Nucleus accumbens (tissue), 56 donors: ENCODE measurements around the gene TUSC2.
A peak's percentile ranks its signal among the peaks of the same experiment; 100 is the strongest.

Experiments used
- DNase-seq, 56 donors: peaks; one replicate each; lab custom pipeline; 2025; lab: John Stamatoyannopoulos, UW

The TUSC2 gene

GRCh38 chr3:50327943-50328691, at the start of gene TUSC2:
TSS of gene TUSC2 (minus strand) at chr3:50328223. CDS start at chr3:50328099, 124 bp downstream.
- peak; percentile 69 to 99 (median 93) for DNase-seq

GRCh38 chr3:50375258-50375931, 47.4 kb upstream of the TUSC2 start:
- no peak for DNase-seq

GRCh38 chr3:50374363-50375257, 46.6 kb upstream of the TUSC2 start:
- no peak for DNase-seq

- no peak for DNase-seq
Measured at GRCh38 chr3:50373146-50374051, 45.4 kb upstream of the TUSC2 start.

GRCh38 chr3:50372349-50372748, 44.3 kb upstream of the TUSC2 start:
- no peak for DNase-seq

- DNase-seq, result no peak
Measured at GRCh38 chr3:50371133-50371685, 43.2 kb upstream of the TUSC2 start.

GRCh38 chr3:50370594-50370993, 42.6 kb upstream of the TUSC2 start:
- DNase-seq, result no peak

GRCh38 chr3:50369012-50369670, 41.1 kb upstream of the TUSC2 start:
- no peak for DNase-seq

GRCh38 chr3:50365842-50366220, 37.8 kb upstream of the TUSC2 start:
- DNase-seq, result no peak

GRCh38 chr3:50365080-50365841, 37.2 kb upstream of the TUSC2 start:
- DNase-seq, result peak in 54 of 56 donors; percentile 12 to 88 (median 62)

- DNase-seq, result no peak
Measured at GRCh38 chr3:50364573-50365079, 36.6 kb upstream of the TUSC2 start.

- DNase-seq, result no peak
Measured at GRCh38 chr3:50359760-50360110, 31.7 kb upstream of the TUSC2 start.

GRCh38 chr3:50358911-50359759, 31.1 kb upstream of the TUSC2 start, which contains the start of gene TMEM115:
TSS of gene TMEM115 (minus strand) at chr3:50359521. CDS start at chr3:50359063, 458 bp downstream.
- DNase-seq, result peak; percentile 86 to 100 (median 99)

- DNase-seq, result no peak
Measured at GRCh38 chr3:50358355-50358910, 30.4 kb upstream of the TUSC2 start.

GRCh38 chr3:50357481-50357880, 29.5 kb upstream of the TUSC2 start:
- DNase-seq, result no peak

GRCh38 chr3:50356553-50356952, 28.5 kb upstream of the TUSC2 start:
- no peak for DNase-seq
